Measurements from ENCODE around the gene ZNF92.

GRCh38 chr7:65430344-65431186 lies 56.9 kb downstream of the ZNF92 start:
- no peak for TF ChIP-seq CTCF (CRISPR knock-in tag; IDR thresholded peaks at IDR 0.05)
- TF ChIP-seq MAFG (CRISPR knock-in tag; IDR thresholded peaks at IDR 0.05), result no peak
- TF ChIP-seq MAFF (IDR thresholded peaks at IDR 0.05; ENCODE audit: low read depth, low read length), result no peak
- TF ChIP-seq ZNF7 (CRISPR knock-in tag; IDR thresholded peaks at IDR 0.05), result no peak
- no peak for TF ChIP-seq ZNF558 (CRISPR knock-in tag; IDR thresholded peaks at IDR 0.05; ENCODE audit: borderline replicate concordance)
- no peak for TF ChIP-seq REST (IDR thresholded peaks at IDR 0.05; ENCODE audit: borderline replicate concordance in 1 of 2, low read depth in 1 of 2, low read length in 2 of 2)
- TF ChIP-seq ZBTB43 (CRISPR knock-in tag; conservative IDR thresholded peaks at IDR 0.05), result no peak
- TF ChIP-seq ZNF367 (CRISPR knock-in tag; IDR thresholded peaks at IDR 0.05; ENCODE audit: borderline replicate concordance), result no peak
